ENCODE measurements around the gene ARFGAP1.

- no peak for TF ChIP-seq CTCF (IDR thresholded peaks at IDR 0.05; ENCODE audit: borderline replicate concordance, extremely low read depth, low read length, poor library complexity, severe bottlenecking)
- TF ChIP-seq EZH2 (IDR thresholded peaks at IDR 0.05; ENCODE audit: borderline replicate concordance, low read depth, low read length, severe bottlenecking) = no peak
Observed at GRCh38 chr20:63328026-63328700, 55.5 kb downstream of the ARFGAP1 start.

Data from DND-41 (cell line).